GM18873 (cell line): Measurements from ENCODE around the gene ROBO3.

Experiments used
- ATAC-seq: cut with Tn5 transposase; IDR thresholded peaks from one replicate; pipeline ENCODE4 v1.9.1; 2021; ENCODE audit warnings: mild to moderate bottlenecking, moderate library complexity, moderate number of reproducible peaks; ENCODE audit not compliant: unreplicated experiment, low FRiP score

Gene ROBO3

GRCh38 chr11:124919898-124920297 lies 54.7 kb downstream of the ROBO3 start:
- ATAC-seq = no peak

DNA sequence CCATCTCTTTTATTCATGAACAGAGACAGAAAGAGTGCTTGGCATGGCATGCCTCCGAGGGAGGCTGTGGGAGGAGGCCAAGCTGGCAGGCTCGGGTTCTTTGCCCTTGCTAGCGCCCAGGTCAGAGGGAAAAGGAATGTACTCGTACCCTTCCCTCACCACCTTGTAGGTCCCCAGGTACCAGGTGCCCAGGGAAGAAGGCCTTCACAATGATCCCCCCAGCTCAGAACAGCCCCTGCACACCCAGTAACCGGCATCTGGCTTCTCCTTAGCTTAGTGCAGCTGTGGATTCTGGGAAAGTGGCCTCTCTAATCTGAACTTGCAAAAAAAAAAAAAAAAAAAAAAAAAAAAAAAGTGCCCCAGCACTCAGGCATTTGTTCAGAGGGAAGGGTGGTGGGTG lies 55.1 kb downstream of the ROBO3 start:
- no peak for ATAC-seq

DNA sequence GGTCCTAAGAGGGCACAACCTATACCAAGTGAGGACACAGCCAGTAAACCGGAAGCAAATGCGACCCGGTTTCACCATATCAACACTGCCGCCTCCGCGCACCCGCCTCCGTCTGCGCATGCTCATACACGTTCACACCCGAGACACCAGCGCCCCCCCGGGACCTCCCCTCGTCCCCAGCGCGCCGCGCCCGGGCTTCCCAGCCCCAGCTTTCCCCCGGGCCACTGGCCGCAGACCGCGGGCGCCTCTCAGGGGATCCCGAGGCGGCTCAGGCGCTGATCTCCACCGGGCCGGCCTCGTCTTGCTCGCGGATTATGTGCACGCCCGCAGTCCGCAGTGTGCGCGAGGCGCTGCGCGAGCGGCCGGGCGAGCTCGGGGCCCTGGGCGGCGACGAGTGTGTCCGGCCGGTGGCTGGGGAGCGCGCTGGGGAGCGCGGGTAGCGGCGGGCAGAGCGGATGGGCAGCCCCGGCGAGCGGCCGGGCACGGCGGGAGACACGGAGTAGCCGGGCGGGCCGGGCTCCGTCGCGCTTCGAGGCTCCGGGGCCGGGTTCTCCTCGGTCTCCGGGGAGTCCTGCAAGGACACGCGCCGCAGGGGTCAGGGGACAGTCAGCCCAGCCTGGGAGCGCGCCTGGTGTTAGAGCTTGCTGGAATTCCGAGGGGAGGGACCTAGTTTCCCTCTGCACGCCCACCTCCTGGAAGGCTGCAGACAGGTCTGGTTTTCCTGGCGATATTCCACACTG lies 55.8 kb downstream of the ROBO3 start:
- ATAC-seq = no peak

DNA sequence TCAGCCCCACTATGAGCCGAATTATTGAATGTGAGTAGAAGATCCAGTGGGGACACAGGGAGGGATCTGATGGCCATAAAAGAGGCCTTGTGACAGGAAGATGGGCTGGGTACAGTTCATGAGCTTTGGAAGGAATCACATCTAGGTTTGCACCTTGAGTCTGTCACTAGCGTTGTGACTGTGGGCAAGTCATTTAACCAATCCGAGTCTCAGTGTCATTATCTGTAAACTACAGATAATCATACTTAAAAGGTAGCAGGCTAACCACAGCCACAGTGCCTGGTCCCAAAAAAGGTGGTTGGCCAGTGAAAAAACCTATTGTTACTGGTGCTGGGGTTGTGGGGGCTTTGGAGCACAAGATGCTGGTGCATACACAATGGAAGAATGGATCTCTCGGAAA lies 57.6 kb downstream of the ROBO3 start:
- no peak for ATAC-seq

DNA sequence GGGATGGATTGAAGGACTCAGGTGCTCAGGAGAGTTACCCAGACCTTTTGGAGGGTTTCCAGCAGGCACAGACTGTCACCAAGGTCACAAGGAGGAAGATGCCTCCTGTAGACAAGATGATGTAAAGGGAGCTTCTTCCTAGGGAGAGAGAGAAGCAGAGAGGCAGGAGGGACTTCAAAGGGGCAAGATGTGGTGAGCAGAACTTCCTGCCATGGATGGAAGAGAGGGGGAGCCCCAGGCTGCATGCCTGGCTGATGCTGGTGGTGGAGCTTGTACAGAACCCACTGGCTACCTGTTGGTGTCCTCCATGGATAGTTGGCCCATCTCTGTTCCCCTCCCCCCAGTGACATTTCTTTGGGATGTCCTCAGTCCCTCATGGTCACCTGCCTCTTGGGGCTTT lies 58.1 kb downstream of the ROBO3 start:
- no peak for ATAC-seq

- ATAC-seq = no peak
These were observed 63.9 kb downstream of the ROBO3 start for GRCh38 chr11:124928942-124929665.

DNA sequence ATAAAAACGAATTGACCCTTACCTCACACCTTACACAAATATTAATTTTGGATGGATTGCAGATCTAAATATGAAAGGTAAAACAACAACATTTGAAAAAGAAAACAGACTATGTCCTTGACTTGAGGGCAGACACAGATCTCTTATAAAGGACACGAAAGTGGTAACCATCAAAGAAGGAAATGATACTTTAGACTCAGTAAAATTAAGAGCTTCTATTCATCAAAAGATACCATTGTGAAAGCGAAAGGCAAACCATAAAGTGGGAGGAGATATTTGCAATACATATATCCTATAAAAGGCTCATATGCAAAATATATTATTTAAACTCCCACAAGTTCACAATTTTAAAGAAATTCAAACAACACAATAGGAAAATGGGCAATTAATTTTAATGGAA lies 65.6 kb downstream of the ROBO3 start:
- no peak for ATAC-seq
